Measurements from ENCODE around the gene ARAP2.

- TF ChIP-seq POLR2A (IDR thresholded peaks at IDR 0.05; ENCODE audit: borderline replicate concordance, extremely low read depth, insufficient read depth, insufficient read length) (no peak), REST (IDR thresholded peaks at IDR 0.05; ENCODE audit: low read depth) (no peak), CTCF (IDR thresholded peaks at IDR 0.05 in 2 of 3, conservative IDR thresholded peaks at IDR 0.05 in 1 of 3; ENCODE audit: borderline replicate concordance in 1 of 3, insufficient read depth in 1 of 3, low read depth in 2 of 3, low read length in 2 of 3) (no peak), POLR2AphosphoS5 (IDR thresholded peaks at IDR 0.05; ENCODE audit: low read depth, low read length) (no peak), EZH2phosphoT487 (IDR thresholded peaks at IDR 0.05; ENCODE audit: borderline replicate concordance) (no peak), EZH2 (IDR thresholded peaks at IDR 0.05) (no peak), YY1 (IDR thresholded peaks at IDR 0.05; ENCODE audit: extremely low read depth, insufficient replicate concordance, low read depth, low read length) (no peak), FOSL1 (IDR thresholded peaks at IDR 0.05; ENCODE audit: low read depth) (no peak), ZNF274 (IDR thresholded peaks at IDR 0.05; ENCODE audit: low read depth, low read length) (no peak), EGR1 (IDR thresholded peaks at IDR 0.05; ENCODE audit: low read depth) (no peak), MAX (IDR thresholded peaks at IDR 0.05) (no peak), CBX3 (IDR thresholded peaks at IDR 0.05; ENCODE audit: low read depth) (no peak), ZFX (IDR thresholded peaks at IDR 0.05) (no peak), SP1 (IDR thresholded peaks at IDR 0.05; ENCODE audit: low read depth) (no peak)
Measured at GRCh38 chr4:36042122-36042970, 202.0 kb downstream of the ARAP2 start.

All from HCT116 (cell line).